Transverse colon (tissue), 4 donors: ENCODE measurements around the gene KCNG1. TPM values are rescaled to one million over a fixed set of nuclear protein-coding genes. Genes with fewer than 3 reads are reported as not detected.
A peak's percentile ranks its signal among the peaks of the same experiment; 100 is the strongest.
"Not testable (repeated sequence)": the region's sequence is repeated elsewhere in the genome, so short reads cannot be mapped to it uniquely, and the experiment has no call there.

Experiments
- DNase-seq: peaks from one replicate; pipeline ENCODE4 v3.0.0-alpha.2; 2019
- H3K27ac ChIP-seq, 4 donors: fragments of 200-600 bp; sonication (generic); 2 replicates each; pipeline ENCODE4 v1.5.1; 2016 to 2018; ENCODE audit warnings: inconsistent platforms in 4 of 4
- H3K27me3 ChIP-seq: fragments of 200-600 bp; sonication (generic); 2 replicates; pipeline ENCODE4 v1.5.1; 2017; ENCODE audit warnings: inconsistent platforms
- H3K36me3 ChIP-seq, 4 donors: fragments of 200-600 bp; sonication (generic); 2 replicates each; pipeline ENCODE4 v1.5.1; 2017 to 2019; ENCODE audit warnings: inconsistent platforms in 4 of 4
- H3K4me1 ChIP-seq, 4 donors: fragments of 200-600 bp; sonication (generic); 2 replicates each; pipeline ENCODE4 v1.5.1; 2017 to 2020; ENCODE audit warnings: inconsistent platforms in 4 of 4
- H3K4me3 ChIP-seq, 4 donors: fragments of 200-600 bp; sonication (generic); 1 replicate in 1 of 4; 2 replicates in 3 of 4; pipeline versions ENCODE4 v1.5.1 to v1.6.1; 2017 to 2019; ENCODE audit warnings: inconsistent platforms in 4 of 4
- H3K9me3 ChIP-seq, 2 donors: fragments of 200-600 bp; sonication (generic); 2 replicates each; pipeline ENCODE4 v1.5.1; 2017 to 2019; ENCODE audit warnings: inconsistent platforms in 2 of 2
- CTCF ChIP-seq, 5 experiments: fragments of 200-600 bp in 3 of 5; fragments of 450-650 bp in 2 of 5; sonication (generic) in 3 of 5; IDR thresholded peaks; 1 replicate in 2 of 5; 2 replicates in 3 of 5; pipeline ENCODE4 v1.5.1; 2016 to 2017; ENCODE audit warnings: antibody characterized with exemption in 5 of 5, inconsistent platforms in 3 of 5, mild to moderate bottlenecking in 2 of 5, moderate library complexity in 1 of 5
- EP300 ChIP-seq: sonication (generic); formaldehyde crosslinking; IDR thresholded peaks from one replicate; pipeline ENCODE4 v1.6.1; 2017; ENCODE audit warnings: antibody characterized with exemption, low read depth
- POLR2A ChIP-seq: fragments of 450-650 bp; IDR thresholded peaks from one replicate; pipeline ENCODE4 v1.6.1; 2016; ENCODE audit warnings: antibody characterized with exemption, mild to moderate bottlenecking, moderate library complexity
- POLR2AphosphoS5 ChIP-seq, 3 donors: sonication (generic); formaldehyde crosslinking; IDR thresholded peaks; one replicate each; pipeline ENCODE4 v1.6.1; 2016; ENCODE audit warnings: antibody characterized with exemption in 3 of 3
- WGBS, 2 donors: methylation state at CpG; one replicate each; pipeline ENCODE4 v1.1.5; 2018; ENCODE audit warnings: low coverage in 1 of 2; 5-methylcytosine and 5-hydroxymethylcytosine counted together
- in situ Hi-C, 4 donors: fragments of 200-750 bp; cut with MboI; loops; one replicate each; pipeline versions ENCODE4 v1.15.0 to v1.15.1; 2017; ENCODE audit warnings: low sequenced_read_pairs in 3 of 4, low pct_ligation_motif_present in 1 of 4, low pct_unique_long_range_greater_than_20kb in 1 of 4
- intact Hi-C: fragments of 100-400 bp; cut with DNase I; formaldehyde crosslinking; loops from one replicate; pipeline ENCODE4 v1.15.1; 2023; ENCODE audit warnings: low total_unique reads
- total RNA-seq, 4 donors: library from RNA; depleted of rRNA; stranded (reverse); fragments of >200 nt; gene quantifications; one replicate each; pipeline ENCODE4 v1.1.0, GENCODE V29; 2016

Gene KCNG1
- total RNA-seq, 4 donors from 2014 or later, result 3.8 to 36.3 (median 8.9) TPM

- 79 to 84% methylated on average over 2 to 3 of the region's 3 CpGs for WGBS, 2 donors
- Histone ChIP-seq H3K36me3 (no peaks in the 10 kb centered on the region), H3K4me3 (no peak overlapping the region), H3K27me3 (peaks cover 40% of the 10 kb centered on the region), H3K4me1 (peaks cover 0 to 12% (median 7%) of the 10 kb centered on the region in 4 donors), H3K9me3 (no peaks in the 10 kb centered on the region), H3K27ac (peak overlapping the region in 2 of 4 donors; percentile 11 to 47)
- intact Hi-C loops, result no loop called here
- in situ Hi-C loops, result loop anchor here (10.0 to 25.0 kb wide), 4 partner anchors 343 to 656 kb away; no protein-coding TSS in a partner anchor
- TF ChIP-seq CTCF (IDR thresholded peaks at IDR 0.05) (peak in 2 of 5 experiments; percentile 9 to 11), POLR2AphosphoS5 (IDR thresholded peaks at IDR 0.05) (no peak), EP300 (no peak)
- no peak for DNase-seq
Observed at GRCh38 chr20:50981714-50982048, 41.2 kb downstream of the KCNG1 start.

- Histone ChIP-seq H3K27me3 (peaks cover 34% of the 10 kb centered on the region), H3K4me1 (peaks cover 0 to 12% (median 7%) of the 10 kb centered on the region in 4 donors), H3K36me3 (no peaks in the 10 kb centered on the region), H3K9me3 (no peaks in the 10 kb centered on the region), H3K4me3 (no peak overlapping the region), H3K27ac (no peak overlapping the region)
- in situ Hi-C loops, result loop anchor here (10.0 to 25.0 kb wide), 4 partner anchors 344 to 656 kb away; no protein-coding TSS in a partner anchor
- TF ChIP-seq CTCF (IDR thresholded peaks at IDR 0.05) (peak; percentile 73 to 85 (median 77)), POLR2AphosphoS5 (IDR thresholded peaks at IDR 0.05) (no peak), POLR2A (no peak), EP300 (no peak)
- intact Hi-C loops, result no loop called here
- 54 to 71% methylated on average over 4 to 23 of the region's 26 CpGs for WGBS, 2 donors
- peak; percentile 55 for DNase-seq
Observed at GRCh38 chr20:50980851-50981713, 41.8 kb downstream of the KCNG1 start.

GRCh38 chr20:50980071-50980681 is 42.7 kb downstream of the KCNG1 start:
- intact Hi-C loops, result no loop called here
- Histone ChIP-seq H3K4me1 (peaks cover 0 to 12% (median 7%) of the 10 kb centered on the region in 4 donors), H3K36me3 (no peaks in the 10 kb centered on the region), H3K27me3 (peaks cover 25% of the 10 kb centered on the region), H3K27ac (peak overlapping the region in 1 of 4 donors; percentile 12), H3K4me3 (no peak overlapping the region), H3K9me3 (no peaks in the 10 kb centered on the region)
- TF ChIP-seq POLR2A (no peak), EP300 (peak; percentile 13), CTCF (IDR thresholded peaks at IDR 0.05) (no peak), POLR2AphosphoS5 (IDR thresholded peaks at IDR 0.05) (peak; percentile 16 to 60 (median 42))
- no peak for DNase-seq
- in situ Hi-C loops, result loop anchor here (10.0 to 25.0 kb wide), 4 partner anchors 345 to 657 kb away; no protein-coding TSS in a partner anchor
- WGBS, 2 donors, result 36 to 43% methylated on average over 4 to 8 of the region's 8 CpGs

- H3K27ac ChIP-seq, H3K36me3 ChIP-seq, H3K9me3 ChIP-seq, intact Hi-C loops, DNase-seq, H3K4me3 ChIP-seq: not testable (repeated sequence)
- Histone ChIP-seq H3K27me3 (peaks cover 18% of the 10 kb centered on the region), H3K4me1 (peaks cover 0 to 12% (median 7%) of the 10 kb centered on the region in 4 donors)
- in situ Hi-C loops, result loop anchor here (25.0 kb wide), 3 partner anchors 609 to 659 kb away; no protein-coding TSS in a partner anchor
- WGBS, 2 donors, result 83 to 100% methylated on average over 3 to 4 of the region's 4 CpGs
Observed at GRCh38 chr20:50978533-50978932, 44.4 kb downstream of the KCNG1 start.
